Panc1 (cell line): ENCODE data around the gene UBE2N. TPM values are rescaled to one million over a fixed set of nuclear protein-coding genes. Genes with fewer than 3 reads are reported as not detected.
A peak's percentile ranks its signal among the peaks of the same experiment; 100 is the strongest.

Experiments
- ATAC-seq: fragments of 200-7000 bp; cut with Tn5 transposase; 2 replicates; pipeline ENCODE4 v1.9.1; 2020; ENCODE audit warnings: mild to moderate bottlenecking, moderate library complexity
- BruUV-seq: library from RNA; stranded (reverse); fragments of 400-500 nt; replicated peaks from 2 replicates; lab custom pipeline; 2021; lab: Mats Ljungman, UMichigan
- CTCF ChIA-PET: fragments of 300-600 bp; sonication (Branson Sonifier 250); formaldehyde crosslinking; loops from one replicate; lab custom pipeline; 2022; ENCODE audit warnings: antibody characterized with exemption; lab: Charles Lee
- POLR2A ChIA-PET: fragments of 300-600 bp; sonication (Branson Sonifier 250); formaldehyde crosslinking; loops from one replicate; lab custom pipeline; 2022; ENCODE audit warnings: antibody characterized with exemption; lab: Charles Lee
- DNase-seq: peaks from one replicate; pipeline ENCODE4 v3.0.0-alpha.2; 2010; ENCODE audit warnings: low read depth, low spot score
- H3K27ac ChIP-seq: 2 replicates; pipeline ENCODE4 v1.5.1; 2011; ENCODE audit warnings: mild to moderate bottlenecking, low read length, inconsistent platforms
- H3K27me3 ChIP-seq: fragments of 200-500 bp; sonication (Bioruptor generic); 2 replicates; pipeline ENCODE4 v1.6.0; 2014; ENCODE audit warnings: low read length, inconsistent platforms; ENCODE audit not compliant: control insufficient read depth, insufficient read depth
- H3K36me3 ChIP-seq: fragments of 200-500 bp; sonication (Bioruptor generic); 2 replicates; pipeline ENCODE4 v1.5.1; 2014; ENCODE audit warnings: inconsistent platforms, mild to moderate bottlenecking, low read length, moderate library complexity; ENCODE audit not compliant: control insufficient read depth, insufficient read depth
- H3K4me1 ChIP-seq: 2 replicates; pipeline ENCODE4 v1.5.1; 2011; ENCODE audit warnings: inconsistent platforms, mild to moderate bottlenecking, low read length, moderate library complexity; ENCODE audit not compliant: control insufficient read depth, insufficient read depth
- H3K4me3 ChIP-seq, 2 experiments: 2 replicates each; pipeline ENCODE4 v1.5.1; 2011 to 2012; ENCODE audit warnings: low read depth in 2 of 2, low read length in 2 of 2, mild to moderate bottlenecking in 2 of 2, inconsistent platforms in 1 of 2, moderate library complexity in 1 of 2
- H3K9me3 ChIP-seq: fragments of 200-500 bp; sonication (Bioruptor generic); 2 replicates; pipeline ENCODE4 v1.5.1; 2014; ENCODE audit warnings: low read depth, mild to moderate bottlenecking, inconsistent platforms, low read length, moderate library complexity; ENCODE audit not compliant: control insufficient read depth, insufficient read depth
- CTCF ChIP-seq: fragments of 450-650 bp; IDR thresholded peaks from 2 replicates; pipeline ENCODE4 v1.5.1; 2017; ENCODE audit warnings: mild to moderate bottlenecking
- POLR2AphosphoS5 ChIP-seq: IDR thresholded peaks from 2 replicates; pipeline ENCODE4 v1.6.1; 2012; ENCODE audit warnings: mild to moderate bottlenecking, low read depth, low read length, moderate library complexity
- REST ChIP-seq, 2 experiments: IDR thresholded peaks; 2 replicates each; pipeline ENCODE4 v1.6.1; 2011 to 2012; ENCODE audit warnings: low read depth in 2 of 2, control low read depth in 1 of 2, low read length in 1 of 2, mild to moderate bottlenecking in 1 of 2, moderate library complexity in 1 of 2; ENCODE audit not compliant: insufficient read depth in 1 of 2
- SIN3A ChIP-seq: IDR thresholded peaks from 2 replicates; pipeline ENCODE4 v1.6.1; 2012; ENCODE audit warnings: low read depth, mild to moderate bottlenecking, low read length, moderate library complexity, borderline replicate concordance; ENCODE audit not compliant: insufficient read depth
- TCF7L2 ChIP-seq: IDR thresholded peaks from 2 replicates; pipeline ENCODE4 v1.6.1; 2011; ENCODE audit warnings: mild to moderate bottlenecking, low read depth, low read length, inconsistent platforms
- in situ Hi-C: cut with HindIII; loops from 2 replicates; pipeline ENCODE4 v1.10.0; 2016; ENCODE audit warnings: low sequenced_read_pairs, low pct_unique_long_range_greater_than_20kb
- intact Hi-C: fragments of 100-400 bp; cut with micrococcal nuclease; formaldehyde crosslinking; loops from one replicate; pipeline ENCODE4 v1.10.0; 2022; ENCODE audit not compliant: unreplicated experiment
- total RNA-seq: library from RNA; stranded (reverse); gene quantifications from one replicate; pipeline ENCODE4 v1.2.1, GENCODE V29; 2021; ENCODE audit not compliant: unreplicated experiment

UBE2N gene
- total RNA-seq, 1 experiment from 2014 or later = 150 TPM

- intact Hi-C loops (no loop called here), in situ Hi-C loops (no loop called here)
- Histone ChIP-seq H3K36me3 (no peaks in the 10 kb centered on the region; the same call in 1 of the 2 replicates), H3K4me1 (peaks cover 31% of the 10 kb centered on the region), H3K9me3 (no peaks in the 10 kb centered on the region), H3K4me3 (peak overlapping the region; percentile 77 to 85), H3K27ac (peak overlapping the region; percentile 96), H3K27me3 (no peaks in the 10 kb centered on the region)
- DNase-seq = no peak
- ATAC-seq = peak; percentile 23
- TSS peak; percentile 89 for BruUV-seq
- CTCF ChIA-PET = interaction anchor here (0.5 kb wide), 1 partner anchor 24 kb away, joined by 4 read pairs; no protein-coding TSS in a partner anchor
- POLR2A ChIA-PET = no interaction called here
- no peak for TF ChIP-seq REST (IDR thresholded peaks at IDR 0.05; ENCODE audit: insufficient read depth in 1 of 2, low read depth in 2 of 2, low read length in 1 of 2)
These were observed 929 bp upstream of the UBE2N start for GRCh38 chr12:93442411-93443340.

- Histone ChIP-seq H3K27ac (peak overlapping the region; percentile 87), H3K4me1 (peaks cover 31% of the 10 kb centered on the region), H3K9me3 (no peaks in the 10 kb centered on the region), H3K27me3 (no peaks in the 10 kb centered on the region), H3K36me3 (no peaks in the 10 kb centered on the region; the same call in 1 of the 2 replicates), H3K4me3 (peak overlapping the region; percentile 77 to 85)
- no TSS peak for BruUV-seq
- TF ChIP-seq REST (IDR thresholded peaks at IDR 0.05; ENCODE audit: insufficient read depth in 1 of 2, low read depth in 2 of 2, low read length in 1 of 2) = no peak
- no peak for TF ChIP-seq SIN3A
- no peak for TF ChIP-seq TCF7L2
- no peak for TF ChIP-seq POLR2AphosphoS5
- no peak for TF ChIP-seq CTCF
- POLR2A ChIA-PET = interaction anchor here (0.6 kb wide), 1 partner anchor 9 kb away, joined by 6 read pairs; no protein-coding TSS in a partner anchor
- in situ Hi-C loops = no loop called here
- DNase-seq = no peak
- ATAC-seq = 0 out of 2 replicates have a peak, but pooled peaks have one; percentile 10
- intact Hi-C loops = no loop called here
- CTCF ChIA-PET = no interaction called here
These were observed 598 bp downstream of the UBE2N start for GRCh38 chr12:93441081-93441616.
